Epithelial cell of prostate (primary cell): Measurements from ENCODE around the gene ZNF343.

Experiments
- DNase-seq: peaks from one replicate; pipeline ENCODE4 v3.0.0-alpha.2; 2011; ENCODE audit warnings: low read depth, low spot score
- H3K27ac ChIP-seq: fragments of 450-650 bp; 2 replicates; pipeline ENCODE4 v1.5.1; 2017; ENCODE audit warnings: mild to moderate bottlenecking

Gene ZNF343

GRCh38 chr20:2476742-2477615 is 31.7 kb downstream of the ZNF343 start:
- no peak for DNase-seq
- H3K27ac ChIP-seq, result no peak overlapping the region

- no peak overlapping the region for H3K27ac ChIP-seq
- DNase-seq, result no peak
Measured at GRCh38 chr20:2475850-2476741, 32.6 kb downstream of the ZNF343 start.

GRCh38 chr20:2473516-2473915 is 35.2 kb downstream of the ZNF343 start:
- no peak overlapping the region for H3K27ac ChIP-seq
- DNase-seq, result peak; percentile 26

GRCh38 chr20:2470423-2471193 is 38.1 kb downstream of the ZNF343 start, which contains the start of gene SNRPB:
Gene SNRPB, minus strand, starts transcription at chr20:2470789. Its CDS starts 99 bp downstream, at chr20:2470690.
- peak; percentile 98 for DNase-seq
- peak within 1 kb of the TSS; percentile 82 for H3K27ac ChIP-seq

- H3K27ac ChIP-seq, result peak overlapping the region; percentile 82
- no peak for DNase-seq
Measured at GRCh38 chr20:2469991-2470422, 38.7 kb downstream of the ZNF343 start.

GRCh38 chr20:2468581-2469407 is 39.9 kb downstream of the ZNF343 start:
- DNase-seq, result no peak
- H3K27ac ChIP-seq, result peak overlapping the region; percentile 82

- no peak overlapping the region for H3K27ac ChIP-seq
Measured at GRCh38 chr20:2467412-2467811, 41.3 kb downstream of the ZNF343 start.

GRCh38 chr20:2465100-2465499 is 43.6 kb downstream of the ZNF343 start:
- no peak for DNase-seq
- H3K27ac ChIP-seq, result no peak overlapping the region

More at GRCh38 chr20:2467412-2467811, 41.3 kb downstream of the ZNF343 start:
- DNase-seq, result no peak

GRCh38 chr20:2463616-2464365 is 44.9 kb downstream of the ZNF343 start:
- DNase-seq, result no peak

GRCh38 chr20:2462484-2462883 is 46.2 kb downstream of the ZNF343 start:
- H3K27ac ChIP-seq, result no peak overlapping the region
- no peak for DNase-seq

More at GRCh38 chr20:2463616-2464365, 44.9 kb downstream of the ZNF343 start:
- H3K27ac ChIP-seq, result no peak overlapping the region

- H3K27ac ChIP-seq, result no peak overlapping the region
- DNase-seq, result no peak
Measured at GRCh38 chr20:2460752-2461424, 47.8 kb downstream of the ZNF343 start.

- DNase-seq, result no peak
- no peak overlapping the region for H3K27ac ChIP-seq
Measured at GRCh38 chr20:2459981-2460751, 48.5 kb downstream of the ZNF343 start.

- DNase-seq, result no peak
- H3K27ac ChIP-seq, result no peak overlapping the region
Measured at GRCh38 chr20:2458919-2459499, 49.7 kb downstream of the ZNF343 start.

GRCh38 chr20:2455771-2456497 is 52.8 kb downstream of the ZNF343 start:
- no peak for DNase-seq
- H3K27ac ChIP-seq, result no peak overlapping the region

- H3K27ac ChIP-seq, result no peak overlapping the region
- DNase-seq, result no peak
Measured at GRCh38 chr20:2453792-2454191, 54.9 kb downstream of the ZNF343 start.
